AG09319 (cell line): ENCODE measurements around the gene RFXAP.
"Not testable (repeated sequence)": the region's sequence is repeated elsewhere in the genome, so short reads cannot be mapped to it uniquely, and the experiment has no call there.

Experiments used
- DNase-seq: peaks from one replicate; pipeline ENCODE4 v3.0.0-alpha.2; 2010; ENCODE audit warnings: low read depth; ENCODE audit errors: extremely low read depth
- TF ChIP-seq, protein P1 (sequence below): IDR thresholded peaks from 2 replicates; pipeline ENCODE4 v1.5.1; 2011; ENCODE audit warnings: low read depth, mild to moderate bottlenecking, inconsistent platforms, low read length, moderate library complexity

The RFXAP gene

DNA sequence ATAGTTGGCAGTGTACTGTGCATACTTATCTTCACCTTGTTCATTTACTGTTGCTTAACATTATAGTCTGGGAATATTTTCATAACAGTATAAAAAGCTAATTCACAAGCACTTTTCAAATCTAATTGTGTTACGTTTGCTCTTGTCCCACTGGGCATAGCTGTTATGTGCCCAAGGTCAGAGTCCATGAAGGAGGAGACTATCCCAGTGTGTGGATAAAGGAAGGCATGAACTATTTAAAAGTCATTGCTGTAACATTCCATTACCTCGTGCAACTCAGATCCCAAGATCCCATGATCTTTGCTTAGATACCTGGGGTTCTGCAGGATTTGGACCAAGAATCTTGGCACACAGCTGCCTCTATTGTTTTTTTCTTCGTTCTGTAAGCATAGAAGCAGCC lies 35.1 kb upstream of the RFXAP start:
- TF ChIP-seq, protein P1, sequence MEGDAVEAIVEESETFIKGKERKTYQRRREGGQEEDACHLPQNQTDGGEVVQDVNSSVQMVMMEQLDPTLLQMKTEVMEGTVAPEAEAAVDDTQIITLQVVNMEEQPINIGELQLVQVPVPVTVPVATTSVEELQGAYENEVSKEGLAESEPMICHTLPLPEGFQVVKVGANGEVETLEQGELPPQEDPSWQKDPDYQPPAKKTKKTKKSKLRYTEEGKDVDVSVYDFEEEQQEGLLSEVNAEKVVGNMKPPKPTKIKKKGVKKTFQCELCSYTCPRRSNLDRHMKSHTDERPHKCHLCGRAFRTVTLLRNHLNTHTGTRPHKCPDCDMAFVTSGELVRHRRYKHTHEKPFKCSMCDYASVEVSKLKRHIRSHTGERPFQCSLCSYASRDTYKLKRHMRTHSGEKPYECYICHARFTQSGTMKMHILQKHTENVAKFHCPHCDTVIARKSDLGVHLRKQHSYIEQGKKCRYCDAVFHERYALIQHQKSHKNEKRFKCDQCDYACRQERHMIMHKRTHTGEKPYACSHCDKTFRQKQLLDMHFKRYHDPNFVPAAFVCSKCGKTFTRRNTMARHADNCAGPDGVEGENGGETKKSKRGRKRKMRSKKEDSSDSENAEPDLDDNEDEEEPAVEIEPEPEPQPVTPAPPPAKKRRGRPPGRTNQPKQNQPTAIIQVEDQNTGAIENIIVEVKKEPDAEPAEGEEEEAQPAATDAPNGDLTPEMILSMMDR, result no peak
- DNase-seq, result no peak

DNA sequence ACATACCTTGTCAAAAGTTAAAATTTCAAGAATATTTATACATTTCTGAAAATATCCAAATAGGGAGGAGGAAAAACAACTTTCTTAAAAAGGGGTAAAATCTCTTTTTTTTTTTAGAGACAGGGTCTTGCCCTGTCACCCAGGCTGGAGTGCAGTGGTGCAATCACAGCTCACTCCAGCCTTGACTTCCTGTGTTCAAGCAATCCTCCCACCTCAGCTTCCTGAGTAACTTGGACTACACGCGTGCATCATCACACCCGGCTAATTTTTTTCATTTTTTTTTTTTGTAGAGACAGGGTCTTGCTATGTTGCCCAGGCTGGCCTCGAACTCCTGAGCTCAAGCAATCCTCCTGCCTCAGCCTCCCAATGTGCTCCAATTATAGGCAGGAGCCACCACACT lies 32.8 kb upstream of the RFXAP start:
- not testable (repeated sequence) for DNase-seq

DNA sequence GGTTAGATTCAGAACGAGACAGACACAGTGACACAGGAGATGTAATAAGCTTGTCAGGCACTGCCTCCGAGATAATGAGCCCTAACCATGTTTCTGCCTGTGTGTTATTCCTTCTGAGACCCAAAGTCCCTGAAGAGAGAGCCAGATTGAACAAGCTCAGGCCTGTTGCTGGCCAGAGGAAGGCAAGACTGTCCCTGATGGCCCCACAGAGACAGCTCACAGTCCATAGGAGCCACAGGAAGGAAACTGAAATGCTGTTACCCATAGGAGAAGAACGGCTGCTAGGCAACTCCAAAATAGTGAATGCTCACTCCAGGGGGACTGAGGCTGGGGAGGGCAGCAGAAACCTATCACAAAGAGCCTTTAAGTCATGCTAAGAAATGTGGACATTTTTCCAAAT lies 31.8 kb upstream of the RFXAP start:
- no peak for DNase-seq
- TF ChIP-seq, protein P1, result no peak

DNA sequence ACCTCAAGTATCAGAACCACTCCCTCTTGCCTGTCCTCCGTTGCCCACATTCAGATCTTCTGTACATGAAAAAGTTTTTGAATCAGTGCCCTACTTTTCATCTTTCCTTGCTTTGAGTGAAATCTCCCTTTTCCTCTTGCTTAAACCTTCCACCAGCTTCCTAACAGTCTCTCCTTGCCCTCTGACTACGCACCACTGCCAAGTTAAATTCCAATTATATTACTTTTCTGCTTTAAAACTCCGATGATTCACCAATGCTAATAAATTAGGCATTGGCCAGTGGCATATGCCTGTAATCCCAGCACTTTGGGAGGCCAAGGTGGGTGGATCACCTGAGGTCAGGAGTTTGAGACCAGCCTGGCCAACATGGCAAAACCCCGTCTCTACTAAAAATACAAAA lies 30.7 kb upstream of the RFXAP start:
- DNase-seq, result no peak
- TF ChIP-seq, protein P1, result no peak

DNA sequence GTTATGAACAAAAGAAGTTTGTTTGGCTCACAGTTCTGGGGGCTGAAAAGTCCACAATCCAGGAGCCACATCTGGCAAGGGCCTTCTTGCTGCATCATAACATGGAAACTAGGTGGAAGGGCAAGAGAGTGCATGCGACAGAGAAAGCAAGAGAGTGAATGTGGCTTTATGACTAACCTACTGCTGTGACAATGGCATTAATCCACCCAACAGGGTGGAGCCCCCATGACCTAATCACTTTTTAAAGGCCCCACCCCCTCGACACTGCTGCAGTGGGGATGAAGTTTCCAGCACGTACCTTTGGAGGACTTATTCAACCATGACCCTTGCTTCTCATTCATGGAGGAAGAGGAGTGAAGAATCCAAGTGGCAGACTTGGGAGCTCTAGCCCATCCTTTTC lies 30.0 kb upstream of the RFXAP start:
- TF ChIP-seq, protein P1, result no peak
- no peak for DNase-seq

DNA sequence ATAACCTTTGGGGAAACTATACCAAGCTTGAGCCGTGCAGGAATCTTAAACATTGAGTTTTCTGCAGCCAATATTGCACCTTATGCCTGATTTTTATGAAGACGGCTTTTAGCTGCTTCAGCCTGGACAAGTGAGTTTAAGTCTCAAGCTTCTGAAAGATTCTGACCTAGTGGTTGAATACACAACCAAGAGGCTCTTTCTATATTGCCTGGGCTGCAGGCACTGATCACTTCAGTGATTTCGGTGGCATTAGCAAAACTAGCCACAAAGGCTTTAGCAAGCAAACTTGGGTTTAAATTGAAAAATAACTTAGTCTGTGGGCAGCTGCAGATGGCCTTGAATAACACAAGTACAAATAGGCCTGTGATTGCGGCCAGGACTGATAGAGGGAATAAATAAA lies 29.3 kb upstream of the RFXAP start:
- DNase-seq, result no peak
- TF ChIP-seq, protein P1, result no peak

DNA sequence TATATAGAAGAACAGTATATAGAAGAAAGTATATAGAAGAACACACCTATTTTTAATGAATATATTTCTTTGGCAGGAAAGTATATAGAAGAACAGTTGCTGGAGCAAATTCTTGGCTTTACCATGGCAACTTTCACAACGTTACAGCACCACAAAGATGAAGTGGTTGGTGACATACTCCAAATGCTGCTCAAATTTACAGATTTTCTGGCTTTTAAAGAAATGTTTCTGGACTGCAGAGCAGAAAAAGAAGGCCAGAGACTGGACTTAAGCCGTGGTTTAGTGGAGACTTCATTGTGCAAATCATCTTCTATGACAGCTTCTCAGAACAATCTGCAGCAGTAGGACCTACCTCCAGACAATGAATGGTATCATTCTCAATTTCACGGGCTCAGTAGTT lies 24.3 kb upstream of the RFXAP start:
- TF ChIP-seq, protein P1, result no peak

DNA sequence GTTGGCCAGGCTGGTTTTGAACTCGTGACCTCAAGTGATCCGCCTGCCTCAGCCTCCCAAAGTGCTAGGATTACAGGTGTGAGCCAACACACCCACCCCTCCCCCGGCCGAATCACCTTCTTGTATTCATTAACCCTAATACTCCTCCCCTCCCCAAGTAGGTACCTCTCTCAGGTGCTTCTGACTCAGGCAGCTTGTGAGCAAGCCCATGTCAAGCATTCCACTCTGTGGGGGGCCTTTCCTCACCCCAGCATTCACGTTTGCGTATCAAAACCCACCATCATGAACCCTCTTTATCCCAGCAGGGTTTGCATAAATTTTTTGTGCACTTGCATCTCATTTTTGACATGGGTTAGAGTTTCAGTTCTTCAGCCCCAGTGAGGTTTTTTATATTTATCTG lies 23.6 kb upstream of the RFXAP start:
- TF ChIP-seq, protein P1, result no peak
- DNase-seq, result no peak

More for the DNA sequence above, 24.3 kb upstream of the RFXAP start:
- DNase-seq, result no peak
